Astrocyte of the hippocampus (primary cell): Measurements from ENCODE around the gene HNRNPA1.
"Not testable (repeated sequence)": the region's sequence is repeated elsewhere in the genome, so short reads cannot be mapped to it uniquely, and the experiment has no call there.

Experiments used
- DNase-seq: peaks from one replicate; pipeline ENCODE4 v3.0.0; 2011; ENCODE audit warnings: low read depth, low spot score

The HNRNPA1 gene

DNA sequence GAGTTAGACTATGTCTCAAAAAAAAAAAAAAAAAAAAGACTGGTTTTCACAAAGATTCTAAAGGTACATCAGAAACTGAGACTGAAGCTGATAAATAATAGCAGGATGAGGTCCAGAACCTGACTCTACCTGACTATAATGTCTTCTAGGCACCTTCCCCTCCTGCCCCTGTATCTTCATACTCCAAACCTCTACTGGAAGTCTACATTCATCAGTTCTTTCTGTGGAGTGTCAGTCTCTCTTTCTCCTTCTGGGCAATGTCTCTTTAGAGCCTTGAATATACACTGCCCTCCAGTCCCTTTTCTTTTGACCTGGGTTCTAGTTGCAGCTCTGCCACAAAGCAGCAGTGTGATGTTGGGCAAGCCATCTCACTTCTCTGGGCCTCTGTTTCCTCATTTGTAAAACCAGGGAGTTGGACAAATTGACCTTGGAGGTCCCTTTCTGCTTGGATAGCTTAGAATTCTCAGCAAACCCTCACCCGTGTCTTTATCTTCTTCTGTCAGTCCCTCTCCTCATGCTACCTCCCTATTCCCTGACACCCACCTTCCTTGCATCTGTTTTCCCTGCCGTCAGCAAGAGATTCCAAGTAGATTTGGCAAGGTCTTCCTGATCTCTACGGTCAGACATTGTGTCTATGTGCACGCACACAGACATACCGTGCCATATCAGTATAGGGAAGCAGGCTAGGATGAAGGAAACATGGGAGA, 16.0 kb downstream of the HNRNPA1 start:
- DNase-seq: no peak

DNA sequence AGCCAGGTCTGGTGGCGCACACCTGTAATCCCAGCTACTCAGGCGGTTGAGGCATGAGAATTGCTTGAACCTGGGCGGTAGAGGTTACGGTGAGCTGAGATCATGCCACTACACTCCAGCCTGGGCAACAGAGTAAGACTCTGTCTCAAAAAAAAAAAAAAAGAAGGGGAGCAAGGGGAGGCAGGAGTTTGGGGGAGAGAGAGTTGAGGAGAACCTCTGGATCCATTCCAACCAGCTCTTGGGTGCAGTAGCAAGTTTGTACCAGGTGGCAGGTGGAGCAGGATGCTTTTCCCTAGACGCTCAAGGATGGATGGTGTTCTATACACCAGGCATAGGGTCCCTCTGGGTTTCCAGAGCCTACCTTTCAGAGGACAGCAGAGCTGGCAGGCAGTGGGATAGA, 18.4 kb downstream of the HNRNPA1 start:
- DNase-seq: no peak

DNA sequence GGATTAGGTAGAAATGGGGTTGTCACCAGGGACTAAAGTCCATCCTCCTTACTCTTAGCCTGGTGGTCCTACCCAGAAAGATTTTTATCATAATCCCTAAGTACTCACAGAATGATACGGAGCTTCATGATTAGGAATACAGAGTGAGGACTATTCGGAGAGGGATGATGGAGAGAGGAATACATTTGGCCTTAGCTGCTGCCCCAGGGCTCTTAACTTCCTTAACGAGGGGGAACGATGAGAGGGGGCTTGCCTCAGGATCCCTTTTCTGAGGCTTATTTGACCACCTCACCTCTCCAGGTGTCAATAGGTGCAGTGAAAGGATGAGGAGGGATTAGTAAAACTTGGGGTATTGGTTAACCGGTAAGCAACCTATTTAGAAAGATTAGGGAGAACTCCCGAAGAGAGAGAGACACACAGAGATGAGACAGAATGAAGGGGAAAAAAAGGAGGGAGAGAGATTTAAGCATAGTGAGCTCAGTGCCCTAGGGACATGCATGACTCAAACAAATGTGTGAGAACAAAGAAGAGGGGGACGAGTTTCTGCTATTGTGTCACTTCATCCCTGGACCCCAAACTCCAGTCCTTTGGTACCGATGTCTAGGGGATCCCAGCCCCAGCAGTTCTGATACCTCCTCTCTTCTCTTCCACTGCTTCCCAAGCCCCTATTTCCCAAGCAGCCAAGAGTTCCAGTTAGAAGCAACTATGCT, 19.1 kb downstream of the HNRNPA1 start:
- no peak for DNase-seq

DNA sequence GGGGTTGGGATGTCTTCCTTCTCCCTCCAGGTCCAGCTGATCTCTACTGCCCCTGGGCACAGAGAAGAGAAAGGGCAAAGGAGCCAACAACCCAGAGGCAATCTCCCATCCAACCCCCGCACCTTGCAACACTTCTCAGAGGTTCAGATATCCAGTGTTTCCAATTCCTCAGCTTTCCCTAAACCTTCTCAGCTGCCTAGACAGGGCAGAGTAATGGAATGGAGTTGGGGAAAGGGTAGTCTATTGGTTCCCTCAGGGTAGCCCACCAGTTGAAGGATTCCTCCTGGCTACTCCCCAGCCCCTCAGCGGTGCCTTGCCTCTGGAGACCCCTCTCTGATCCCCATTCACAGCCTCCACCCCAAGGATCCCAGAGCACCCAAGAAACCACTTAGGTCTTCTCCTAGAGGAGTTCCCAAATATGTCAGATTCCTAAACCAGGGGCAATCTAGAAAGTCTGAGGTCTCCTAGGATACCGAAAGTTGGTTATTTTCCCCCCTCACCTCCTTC, 19.8 kb downstream of the HNRNPA1 start:
- DNase-seq: no peak

DNA sequence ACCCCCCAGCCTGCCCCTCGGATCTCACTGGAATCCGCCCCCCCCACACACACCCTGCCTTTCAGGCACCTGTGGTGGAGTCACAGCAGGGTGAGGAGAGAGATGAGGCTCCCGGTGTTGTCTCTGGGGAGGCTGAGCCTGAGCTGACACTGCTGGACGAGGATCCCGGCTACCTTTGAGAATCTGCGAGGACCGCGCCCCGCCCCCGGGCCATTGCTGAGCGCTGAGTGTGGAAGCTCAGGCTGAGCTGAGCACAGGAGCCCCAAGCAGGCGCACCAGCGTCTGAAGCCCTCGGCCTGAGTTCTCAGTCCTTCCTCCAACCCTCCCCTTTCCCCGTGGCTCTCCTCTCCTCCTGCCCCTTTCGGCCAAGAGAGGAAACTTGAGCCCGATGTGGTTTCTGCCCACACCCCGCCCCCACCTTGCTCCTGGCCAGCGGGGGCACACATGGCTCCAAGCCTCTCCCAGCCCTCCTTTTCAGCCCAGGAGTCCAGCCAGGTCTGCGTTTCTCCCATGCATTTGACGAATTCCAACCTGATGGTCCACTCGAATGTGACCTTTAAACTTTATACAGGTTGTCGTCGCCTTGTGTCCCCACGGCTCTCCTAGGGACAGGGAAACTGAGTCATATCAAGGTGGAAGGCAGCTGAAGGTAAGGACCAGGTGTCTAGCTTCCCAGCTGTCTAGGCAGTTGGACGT, 20.4 kb downstream of the HNRNPA1 start, which contains the start of gene NFE2:
TSS of gene NFE2 (minus strand) at position 284 of the 696 bp plus-strand sequence. CDS start 5,767 bp downstream, outside the sequence.
- peak; percentile 87 for DNase-seq

DNA sequence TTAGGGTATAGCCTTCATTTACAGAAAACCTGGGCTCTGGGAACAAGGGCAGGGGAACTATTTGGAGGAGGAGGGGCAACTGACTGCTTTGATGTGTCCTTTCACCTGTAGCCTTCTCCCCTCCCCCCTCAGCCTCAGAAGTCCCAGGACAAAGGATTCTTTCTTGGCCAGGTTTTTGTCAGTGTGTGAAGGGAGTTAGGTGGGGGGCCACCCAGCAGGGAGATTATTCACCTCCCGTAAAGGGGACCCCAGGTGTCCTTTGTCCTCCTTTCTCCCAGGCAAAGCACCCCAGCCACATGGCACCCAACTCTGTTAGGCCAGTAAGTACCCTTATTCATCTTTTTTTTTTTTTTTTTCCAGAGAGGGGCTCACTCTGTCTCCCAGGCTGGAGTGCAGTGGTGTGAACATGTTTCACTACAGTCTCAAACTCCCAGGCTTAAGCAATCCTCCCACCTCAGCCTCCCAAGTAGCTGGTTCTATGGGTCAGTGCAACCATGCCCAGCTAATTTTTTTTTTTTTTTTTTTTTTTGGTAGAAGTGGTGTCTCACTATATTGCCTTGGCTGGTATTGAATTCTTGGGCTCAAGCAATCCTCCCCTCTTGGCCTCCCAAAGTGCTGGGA, 21.0 kb downstream of the HNRNPA1 start:
- no peak for DNase-seq

DNA sequence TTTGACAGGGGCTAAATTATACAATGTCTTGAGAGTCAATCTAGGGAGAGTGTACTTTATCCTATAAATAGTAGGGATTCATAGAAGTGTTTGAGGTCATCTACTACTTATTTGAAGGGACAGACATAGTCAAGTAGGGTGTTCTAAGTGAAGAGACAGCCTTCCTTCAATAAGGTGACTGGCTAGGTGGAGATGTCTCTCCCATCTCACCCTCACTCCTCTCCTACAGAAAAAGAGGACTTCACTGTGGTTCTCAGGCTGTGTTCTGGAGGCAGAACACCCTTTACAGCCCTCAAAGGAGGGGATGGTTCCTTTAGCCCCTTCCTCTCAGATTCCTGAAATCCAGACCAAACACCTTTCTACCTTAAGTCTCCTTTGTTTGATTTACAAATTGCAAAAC, 23.1 kb downstream of the HNRNPA1 start:
- no peak for DNase-seq

DNA sequence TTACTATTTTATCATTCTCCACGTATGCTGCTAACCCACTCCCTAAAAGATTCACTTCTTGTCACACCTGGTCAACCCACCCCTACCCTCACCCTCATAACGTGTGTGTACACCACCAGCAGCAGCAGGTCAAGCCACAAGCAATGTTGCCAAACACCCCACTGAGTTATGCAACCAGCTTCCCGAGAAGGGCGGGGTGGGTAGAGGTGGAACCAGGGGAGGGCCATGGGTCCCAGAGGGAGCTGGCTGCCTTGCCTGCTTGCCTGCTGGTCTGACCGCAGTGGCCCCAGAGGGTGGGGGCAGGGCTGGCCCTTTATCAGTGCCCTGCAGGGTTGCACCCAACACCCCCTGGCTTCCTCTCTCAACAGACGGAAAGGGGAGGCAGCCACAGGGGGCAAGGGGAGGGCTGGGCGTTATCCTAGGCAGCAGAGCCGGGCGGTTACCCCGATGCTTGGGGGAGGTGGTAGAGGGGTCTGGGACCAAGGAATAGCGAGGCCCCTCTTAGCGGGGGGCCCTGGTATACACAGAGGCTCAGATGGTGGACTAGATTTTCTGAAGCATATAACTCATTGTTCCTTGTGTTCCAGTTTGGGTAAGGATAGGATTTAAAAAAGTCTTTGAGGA, 23.8 kb downstream of the HNRNPA1 start:
- peak; percentile 51 for DNase-seq

DNA sequence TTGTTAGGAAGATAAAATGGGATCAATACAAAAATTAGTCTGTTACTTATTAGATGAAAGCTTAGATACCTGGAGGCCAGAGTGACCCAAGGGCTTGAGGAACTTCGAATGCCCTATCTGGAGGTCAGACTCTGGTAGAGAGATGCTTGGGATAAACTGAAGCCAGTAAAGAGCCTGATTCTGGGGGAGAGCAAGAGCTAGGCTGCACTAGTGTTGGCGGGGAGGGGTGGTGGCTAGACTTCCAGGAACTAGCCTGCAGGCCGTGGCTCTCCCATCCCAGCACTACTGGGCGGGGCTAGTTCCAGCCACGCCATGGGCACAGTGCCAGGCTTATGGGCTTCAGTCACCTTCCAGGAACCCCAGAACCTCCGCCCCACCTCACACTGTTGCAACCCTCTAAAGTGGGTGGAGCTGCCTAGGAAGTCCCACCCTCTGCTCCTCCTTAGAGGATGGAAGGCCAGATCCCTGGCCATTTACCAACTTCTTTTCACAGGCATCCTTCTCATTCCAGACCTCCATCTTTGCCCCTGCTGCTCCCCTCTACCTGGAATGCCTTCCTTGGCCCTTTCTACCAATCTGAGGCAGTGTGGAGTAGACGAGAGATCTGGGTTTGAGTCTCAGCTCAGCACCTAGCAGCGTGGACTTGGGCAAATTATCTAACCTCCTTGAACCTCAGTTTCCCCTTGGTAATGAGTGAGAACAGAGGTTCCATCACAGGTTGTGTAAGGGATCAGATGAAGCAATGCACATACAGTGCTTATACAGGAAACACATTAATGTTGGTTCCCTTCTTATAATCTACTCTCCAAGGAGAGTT, 26.6 kb downstream of the HNRNPA1 start:
- no peak for DNase-seq

DNA sequence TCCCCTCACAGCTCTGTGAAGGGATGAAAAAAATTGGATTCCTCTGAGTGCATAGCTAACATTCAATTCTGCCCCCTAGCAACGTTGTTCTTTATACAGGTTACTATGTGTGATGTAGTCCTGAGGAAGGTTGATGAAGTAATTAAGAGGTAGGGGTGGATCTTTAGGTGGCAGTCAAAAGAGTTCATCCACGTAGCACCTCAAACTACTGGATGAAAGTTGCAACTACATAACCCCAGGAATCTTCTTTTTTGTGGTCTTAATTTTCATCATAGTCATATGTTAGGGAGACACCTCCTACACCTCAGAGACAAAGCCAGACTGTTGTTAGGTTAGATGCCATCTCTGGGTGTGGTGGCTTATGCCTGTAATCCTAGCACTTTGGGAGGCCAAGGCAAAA, 30.5 kb downstream of the HNRNPA1 start:
- no peak for DNase-seq

DNA sequence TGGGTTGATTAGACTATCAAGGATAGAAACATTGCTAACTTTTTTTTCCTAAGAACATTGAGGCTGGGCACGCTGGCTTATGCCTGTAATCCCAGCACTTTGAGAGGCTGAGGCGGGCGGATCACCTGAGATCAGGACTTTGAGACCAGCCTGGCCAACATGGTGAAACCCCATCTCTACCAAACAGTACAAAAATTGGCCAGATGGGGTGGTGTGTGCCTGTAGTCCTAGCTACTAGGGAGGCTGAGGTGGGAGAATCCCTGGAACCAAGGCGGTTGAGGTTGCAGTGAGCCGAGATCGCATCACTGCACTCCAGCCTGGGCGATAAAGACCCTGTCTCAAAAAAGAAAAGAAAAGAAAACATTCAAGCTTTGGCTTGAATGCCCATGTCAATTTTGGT, 31.8 kb downstream of the HNRNPA1 start:
- not testable (repeated sequence) for DNase-seq

DNA sequence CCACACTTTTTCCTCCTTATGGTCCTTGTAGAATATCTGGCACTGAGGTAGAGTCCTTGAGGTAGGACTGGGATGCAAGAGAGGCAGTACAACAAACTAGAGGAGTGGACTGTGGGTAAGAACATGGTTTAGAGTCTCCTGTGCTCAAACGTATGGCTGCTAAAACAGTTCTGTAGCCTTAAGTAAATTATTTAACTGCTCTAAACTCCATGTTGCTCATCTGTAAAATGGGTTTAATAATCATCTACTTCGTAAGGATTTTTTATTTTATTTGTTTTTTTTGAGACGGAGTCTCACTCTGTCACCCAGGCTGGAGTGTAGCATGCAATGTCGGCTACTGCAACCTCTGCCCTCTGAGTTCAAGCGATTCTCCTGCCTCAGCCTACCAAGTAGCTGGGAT, 40.8 kb downstream of the HNRNPA1 start:
- DNase-seq: no peak

DNA sequence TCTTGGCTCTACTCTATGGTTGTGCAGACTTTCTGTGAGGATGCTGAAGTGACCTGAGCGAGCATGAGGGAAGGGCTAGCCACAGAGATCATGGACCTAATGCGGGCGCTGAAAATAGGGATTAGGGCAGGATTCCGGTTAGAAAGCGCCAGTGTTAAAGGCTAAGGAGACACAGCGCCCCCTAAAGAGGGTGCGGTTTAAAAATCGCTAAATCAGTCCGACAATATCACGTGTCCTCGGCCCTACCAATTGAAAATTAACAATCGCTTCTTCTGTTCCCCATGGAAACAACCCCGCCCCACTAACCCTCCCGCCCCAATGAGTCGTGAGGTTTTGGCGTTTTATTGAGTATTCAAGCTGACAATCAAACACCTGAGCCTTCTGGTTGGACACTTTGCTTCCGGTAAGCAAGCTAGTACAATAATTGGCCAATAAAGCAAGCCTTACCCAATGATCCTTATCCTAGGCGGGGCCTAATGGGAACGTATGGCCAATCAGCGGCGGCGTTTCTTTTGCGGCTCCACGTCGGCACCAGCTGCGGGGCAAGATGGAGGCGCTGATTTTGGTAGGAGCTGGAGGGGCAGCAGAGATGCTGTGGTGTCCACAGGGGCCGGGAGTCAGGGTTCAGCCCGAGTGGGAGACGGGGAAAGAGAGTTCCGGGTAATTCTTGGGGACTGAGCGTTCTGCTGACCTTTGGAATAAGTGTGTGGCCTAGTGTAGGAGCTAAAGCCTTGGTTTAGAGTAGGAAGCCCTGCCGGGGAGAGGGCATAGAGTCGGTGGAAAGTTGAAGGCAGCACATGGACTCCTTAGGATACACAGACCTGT, 44.3 kb downstream of the HNRNPA1 start, which contains the start of gene COPZ1:
TSS of gene COPZ1 (plus strand) at position 515 of the 825 bp plus-strand sequence. CDS start at position 548, 33 bp downstream.
- DNase-seq: peak; percentile 99

DNA sequence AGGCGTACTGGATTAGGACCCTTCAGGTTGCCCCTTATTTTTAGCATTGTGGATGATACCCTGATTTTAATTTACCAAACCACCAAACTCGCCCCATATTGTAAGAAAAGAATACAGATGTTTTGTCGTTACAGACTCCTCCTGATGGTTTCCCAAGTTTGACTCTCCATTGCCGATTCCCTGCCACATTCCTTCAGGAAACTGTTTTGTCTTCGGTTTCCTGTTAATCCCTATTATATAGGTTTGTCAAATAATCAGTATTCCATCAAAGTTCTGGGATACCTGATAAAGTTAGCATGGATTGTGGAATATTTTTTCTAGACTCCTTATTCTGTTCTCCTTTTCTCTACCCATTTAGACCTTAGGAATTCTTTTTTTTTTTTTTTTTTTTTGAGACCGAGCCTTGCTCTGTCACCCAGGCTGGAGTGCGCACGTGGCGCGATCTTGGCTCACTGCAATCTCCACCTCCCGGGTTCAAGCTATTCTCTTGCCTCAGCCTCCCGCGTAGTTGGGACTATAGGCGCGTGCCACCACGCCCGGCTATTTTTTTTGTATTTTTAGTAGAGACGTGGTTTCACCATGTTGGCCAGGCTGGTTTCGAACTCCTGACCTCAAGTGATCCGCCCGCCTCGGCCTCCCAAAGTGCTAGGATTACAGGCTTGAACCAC, 45.0 kb downstream of the HNRNPA1 start:
- not testable (repeated sequence) for DNase-seq

DNA sequence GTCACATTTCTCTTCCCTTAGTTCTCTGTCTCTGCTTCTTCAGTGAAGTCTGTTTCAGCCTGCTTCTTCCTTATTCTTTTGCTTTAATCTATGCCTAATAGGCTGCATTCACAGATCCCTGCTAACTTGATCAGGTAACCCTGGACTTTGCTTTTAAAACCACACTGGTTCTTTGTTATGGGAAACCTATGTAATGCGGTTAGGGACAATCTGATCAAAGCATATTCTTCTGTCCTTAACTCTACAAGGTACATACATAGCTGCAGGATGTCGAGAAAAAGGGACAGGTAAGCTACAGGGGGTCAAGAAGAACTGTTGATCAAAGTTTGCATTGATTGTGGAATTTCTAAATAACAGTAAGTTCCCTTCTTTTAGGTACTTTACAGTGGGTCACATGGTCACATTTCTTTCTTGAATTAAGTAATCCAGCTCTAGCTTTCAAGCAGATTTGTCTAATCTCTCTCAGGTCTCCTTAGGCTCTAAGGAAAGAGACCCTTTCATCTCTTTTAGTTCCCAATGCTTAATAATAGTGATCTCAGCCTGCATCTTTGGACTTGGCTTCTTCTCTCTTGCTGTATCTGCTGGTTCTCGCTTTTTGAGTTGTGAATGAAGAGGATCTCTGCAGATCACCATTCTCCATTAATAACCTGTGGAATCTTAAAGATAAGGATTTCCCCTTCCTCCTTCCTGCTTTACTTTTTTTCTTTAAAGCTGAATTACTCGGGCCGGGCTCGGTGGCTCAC, 48.2 kb downstream of the HNRNPA1 start:
- no peak for DNase-seq

DNA sequence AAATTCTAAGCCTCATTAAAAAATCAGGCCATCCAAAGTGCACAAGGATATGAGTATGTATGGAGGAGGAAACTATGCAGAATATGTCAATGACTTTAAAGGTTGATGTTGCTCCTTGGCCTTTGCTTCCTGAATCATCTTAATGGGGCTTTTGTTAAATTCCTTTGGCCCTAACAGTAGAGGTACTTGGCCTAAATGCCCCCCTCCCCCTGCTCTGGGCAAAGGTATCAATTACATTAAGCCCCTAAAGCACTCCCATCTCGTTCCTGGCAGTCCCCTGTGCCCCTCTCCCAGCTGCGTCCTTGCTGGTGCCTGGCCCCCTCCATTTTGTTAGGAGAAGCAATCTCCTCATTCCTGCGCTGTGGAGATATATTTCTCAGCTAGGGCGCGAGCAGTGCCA, 49.2 kb downstream of the HNRNPA1 start:
- no peak for DNase-seq

DNA sequence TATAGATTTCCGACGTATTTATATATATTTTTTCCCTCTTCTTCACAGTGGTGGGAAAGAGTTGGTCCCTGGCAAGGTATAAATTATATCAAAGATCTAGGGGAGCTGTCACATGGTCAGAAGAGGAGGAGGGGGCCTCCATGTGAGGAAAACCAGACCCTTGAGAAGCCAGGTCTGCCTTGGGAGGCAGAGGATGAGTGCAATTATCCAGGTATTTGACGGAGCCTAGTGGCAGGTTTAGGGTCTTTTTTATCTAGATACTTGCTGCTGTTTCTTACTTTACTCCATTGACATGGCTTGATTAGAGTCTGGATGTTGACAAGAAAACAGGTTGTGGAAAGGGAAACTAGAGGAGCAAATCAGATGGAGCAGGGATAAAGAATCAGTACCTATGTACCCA, 49.9 kb downstream of the HNRNPA1 start:
- no peak for DNase-seq

DNA sequence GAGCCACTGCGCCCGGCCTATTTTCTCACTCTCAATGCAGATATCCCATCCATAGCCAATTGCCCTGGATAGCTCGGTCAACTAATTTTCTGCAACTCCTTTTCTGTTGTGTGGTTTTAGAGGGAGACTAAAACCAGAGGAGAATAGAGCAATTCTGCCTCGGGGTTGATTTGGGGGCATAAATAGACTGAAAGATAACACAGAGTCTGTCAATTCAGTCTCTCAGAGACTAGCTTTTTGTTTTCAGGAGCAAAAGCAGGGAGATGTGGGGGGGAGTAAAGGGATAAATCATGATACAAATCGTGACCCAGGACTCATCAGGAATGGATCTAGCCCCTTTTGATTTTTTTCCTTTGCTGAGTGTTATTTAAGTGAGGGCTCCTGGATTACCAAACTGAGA, 50.9 kb downstream of the HNRNPA1 start:
- DNase-seq: no peak
